GM13976 (cell line): Measurements from ENCODE around the gene ARHGEF17.

Experiments
- DNase-seq: peaks from one replicate; pipeline ENCODE4 v3.0.0; 2012; ENCODE audit warnings: low spot score
- in situ Hi-C: fragments of 300-500 bp; cut with MboI; formaldehyde crosslinking; loops from one replicate; pipeline ENCODE4 v1.12.0; 2022; ENCODE audit warnings: low sequenced_read_pairs, mixed read lengths, inconsistent platforms; ENCODE audit not compliant: unreplicated experiment
- TF ChIP-seq, protein P1 (sequence below): IDR thresholded peaks from 2 replicates; pipeline ENCODE4 v1.5.1; 2012; ENCODE audit warnings: borderline replicate concordance, mild to moderate bottlenecking; ENCODE audit not compliant: insufficient read depth; ENCODE audit errors: extremely low read depth, missing control alignments, control extremely low read depth

The ARHGEF17 gene

GRCh38 chr11:73396251-73396930 is 88.3 kb downstream of the ARHGEF17 start:
- no peak for DNase-seq
- in situ Hi-C loops: no loop called here
- TF ChIP-seq, protein P1, sequence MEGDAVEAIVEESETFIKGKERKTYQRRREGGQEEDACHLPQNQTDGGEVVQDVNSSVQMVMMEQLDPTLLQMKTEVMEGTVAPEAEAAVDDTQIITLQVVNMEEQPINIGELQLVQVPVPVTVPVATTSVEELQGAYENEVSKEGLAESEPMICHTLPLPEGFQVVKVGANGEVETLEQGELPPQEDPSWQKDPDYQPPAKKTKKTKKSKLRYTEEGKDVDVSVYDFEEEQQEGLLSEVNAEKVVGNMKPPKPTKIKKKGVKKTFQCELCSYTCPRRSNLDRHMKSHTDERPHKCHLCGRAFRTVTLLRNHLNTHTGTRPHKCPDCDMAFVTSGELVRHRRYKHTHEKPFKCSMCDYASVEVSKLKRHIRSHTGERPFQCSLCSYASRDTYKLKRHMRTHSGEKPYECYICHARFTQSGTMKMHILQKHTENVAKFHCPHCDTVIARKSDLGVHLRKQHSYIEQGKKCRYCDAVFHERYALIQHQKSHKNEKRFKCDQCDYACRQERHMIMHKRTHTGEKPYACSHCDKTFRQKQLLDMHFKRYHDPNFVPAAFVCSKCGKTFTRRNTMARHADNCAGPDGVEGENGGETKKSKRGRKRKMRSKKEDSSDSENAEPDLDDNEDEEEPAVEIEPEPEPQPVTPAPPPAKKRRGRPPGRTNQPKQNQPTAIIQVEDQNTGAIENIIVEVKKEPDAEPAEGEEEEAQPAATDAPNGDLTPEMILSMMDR: no peak

DNA sequence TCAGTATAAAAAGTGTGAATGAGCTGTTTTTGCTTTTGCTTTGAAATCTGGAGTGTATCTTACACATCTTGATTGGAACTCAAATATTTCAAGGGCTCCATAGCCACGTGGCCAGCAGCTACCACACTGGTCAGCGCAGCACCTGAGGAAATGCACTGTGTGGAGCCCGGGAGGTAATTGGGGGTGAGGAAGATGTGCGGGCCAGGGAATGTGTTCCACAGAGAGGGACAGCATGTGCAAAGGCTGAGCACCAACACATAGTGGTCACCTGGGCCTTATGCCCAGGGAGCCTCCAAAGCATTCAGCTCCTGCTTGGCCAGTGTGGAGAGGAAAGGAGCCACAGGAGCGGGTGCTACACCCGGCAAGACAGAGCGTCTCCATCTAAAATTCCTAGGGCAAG is 88.9 kb downstream of the ARHGEF17 start:
- in situ Hi-C loops: no loop called here
- TF ChIP-seq, protein P1: no peak
- no peak for DNase-seq

DNA sequence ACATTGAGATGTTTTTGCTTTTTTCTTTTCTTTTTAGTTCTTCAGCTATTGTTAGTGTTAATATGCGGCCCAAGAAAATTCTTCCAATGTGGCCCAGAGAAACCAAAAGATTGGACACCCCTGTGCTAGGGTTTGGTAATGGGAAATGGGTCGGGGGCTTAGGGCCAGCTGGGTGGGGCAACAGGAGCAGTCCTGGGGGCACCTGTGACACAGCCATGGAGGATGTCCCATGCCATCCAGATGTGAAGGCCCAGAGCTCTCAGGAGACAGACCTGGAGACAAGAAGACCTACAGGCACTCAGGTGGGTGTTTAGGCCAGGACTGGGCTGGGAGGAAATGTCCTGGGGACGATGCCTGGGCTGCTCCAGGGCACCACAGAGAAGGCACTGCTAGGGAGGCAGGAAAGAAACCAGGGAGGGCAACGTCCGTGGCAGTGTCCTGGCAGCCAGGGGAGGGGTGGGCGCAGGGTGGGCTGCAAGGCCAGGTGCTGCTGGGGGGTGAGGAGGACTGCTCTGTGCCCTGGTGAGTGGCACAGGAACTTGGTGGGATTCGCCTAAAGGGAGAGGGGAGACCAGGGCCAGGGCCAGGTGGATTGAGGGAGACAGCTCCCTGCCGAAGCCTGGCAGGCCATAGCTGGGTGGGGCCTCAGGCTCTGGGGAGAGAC is 89.5 kb downstream of the ARHGEF17 start:
- TF ChIP-seq, protein P1: no peak
- in situ Hi-C loops: no loop called here
- no peak for DNase-seq

- no peak for DNase-seq
- in situ Hi-C loops: no loop called here
- TF ChIP-seq, protein P1: no peak
Measured at GRCh38 chr11:73398132-73398526, 90.1 kb downstream of the ARHGEF17 start.

DNA sequence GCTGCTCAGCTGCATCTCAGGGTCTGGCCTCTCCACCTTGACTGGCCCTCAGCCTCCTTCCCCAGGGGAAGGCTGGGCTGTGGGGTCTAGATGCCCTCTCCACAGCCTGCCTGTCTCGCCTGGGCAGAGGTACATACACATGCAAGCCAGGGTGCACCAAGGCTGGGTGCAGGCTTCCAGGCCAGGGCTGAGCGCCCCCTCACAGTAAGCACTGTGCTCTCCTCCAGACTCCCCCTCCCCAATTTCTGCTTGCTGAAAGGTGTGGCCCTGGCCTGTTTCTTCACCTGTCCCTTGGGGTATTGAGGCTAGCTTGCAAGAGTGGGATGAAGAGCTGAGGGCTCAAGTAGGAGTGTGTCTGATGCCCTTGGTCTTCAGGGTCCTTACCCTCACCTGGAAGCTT is 90.6 kb downstream of the ARHGEF17 start:
- in situ Hi-C loops: no loop called here
- no peak for DNase-seq
- TF ChIP-seq, protein P1: no peak

- DNase-seq: no peak
- in situ Hi-C loops: no loop called here
- TF ChIP-seq, protein P1: no peak
Measured at GRCh38 chr11:73399159-73399590, 91.1 kb downstream of the ARHGEF17 start.

- TF ChIP-seq, protein P1: no peak
- DNase-seq: no peak
- in situ Hi-C loops: no loop called here
Measured at GRCh38 chr11:73399636-73400035, 91.6 kb downstream of the ARHGEF17 start.
